ENCODE results near the gene IRX1. TPM values are rescaled to one million over a fixed set of nuclear protein-coding genes. Genes with fewer than 3 reads are reported as not detected.

IRX1 gene
- total RNA-seq, 1 donor from 2014 or later, result 0.16 TPM

DNA sequence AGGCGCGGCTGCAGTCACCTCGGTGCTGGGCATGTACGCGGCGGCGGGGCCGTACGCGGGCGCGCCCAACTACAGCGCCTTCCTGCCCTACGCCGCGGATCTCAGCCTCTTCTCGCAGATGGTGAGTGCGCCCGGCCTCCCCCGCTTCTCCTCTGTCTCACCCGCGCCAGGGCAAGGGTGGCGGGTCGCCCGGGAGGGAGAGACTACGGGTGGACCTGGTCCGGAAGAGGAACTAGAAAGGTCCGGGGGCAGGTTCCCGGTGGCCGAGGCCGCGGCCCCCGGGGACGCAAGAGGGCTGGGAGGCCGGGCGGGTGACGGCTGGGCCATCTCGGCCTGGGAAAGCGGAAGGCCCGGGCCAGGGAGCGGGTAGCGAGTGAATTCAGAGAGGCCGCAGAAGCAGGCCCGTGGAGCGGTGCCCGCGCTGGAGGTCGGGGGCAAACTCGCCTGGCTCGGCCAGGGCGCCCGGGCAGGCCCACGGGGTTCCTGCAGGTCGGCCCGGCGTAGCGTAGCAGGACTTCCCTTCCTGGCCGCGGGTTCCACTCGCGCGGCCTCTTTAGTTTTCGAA lies 711 bp downstream of the IRX1 start:
- H3K4me3 ChIP-seq, result peak overlapping the region; percentile 53
- H3K36me3 ChIP-seq, result no peaks in the 10 kb centered on the region
- H3K27me3 ChIP-seq (ENCODE audit: low read depth), result peaks cover 100% of the 10 kb centered on the region
- peaks cover 47% of the 10 kb centered on the region for H3K4me1 ChIP-seq
- H3K27ac ChIP-seq (replicated peaks), result no peak overlapping the region
- TF ChIP-seq, protein P1, sequence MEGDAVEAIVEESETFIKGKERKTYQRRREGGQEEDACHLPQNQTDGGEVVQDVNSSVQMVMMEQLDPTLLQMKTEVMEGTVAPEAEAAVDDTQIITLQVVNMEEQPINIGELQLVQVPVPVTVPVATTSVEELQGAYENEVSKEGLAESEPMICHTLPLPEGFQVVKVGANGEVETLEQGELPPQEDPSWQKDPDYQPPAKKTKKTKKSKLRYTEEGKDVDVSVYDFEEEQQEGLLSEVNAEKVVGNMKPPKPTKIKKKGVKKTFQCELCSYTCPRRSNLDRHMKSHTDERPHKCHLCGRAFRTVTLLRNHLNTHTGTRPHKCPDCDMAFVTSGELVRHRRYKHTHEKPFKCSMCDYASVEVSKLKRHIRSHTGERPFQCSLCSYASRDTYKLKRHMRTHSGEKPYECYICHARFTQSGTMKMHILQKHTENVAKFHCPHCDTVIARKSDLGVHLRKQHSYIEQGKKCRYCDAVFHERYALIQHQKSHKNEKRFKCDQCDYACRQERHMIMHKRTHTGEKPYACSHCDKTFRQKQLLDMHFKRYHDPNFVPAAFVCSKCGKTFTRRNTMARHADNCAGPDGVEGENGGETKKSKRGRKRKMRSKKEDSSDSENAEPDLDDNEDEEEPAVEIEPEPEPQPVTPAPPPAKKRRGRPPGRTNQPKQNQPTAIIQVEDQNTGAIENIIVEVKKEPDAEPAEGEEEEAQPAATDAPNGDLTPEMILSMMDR (IDR thresholded peaks at IDR 0.05; ENCODE audit: borderline replicate concordance), result no peak
- H3K9me3 ChIP-seq (replicated peaks), result no peaks in the 10 kb centered on the region
- DNase-seq, result no peak
- intact Hi-C loops (cut with micrococcal nuclease), result no loop called here

DNA sequence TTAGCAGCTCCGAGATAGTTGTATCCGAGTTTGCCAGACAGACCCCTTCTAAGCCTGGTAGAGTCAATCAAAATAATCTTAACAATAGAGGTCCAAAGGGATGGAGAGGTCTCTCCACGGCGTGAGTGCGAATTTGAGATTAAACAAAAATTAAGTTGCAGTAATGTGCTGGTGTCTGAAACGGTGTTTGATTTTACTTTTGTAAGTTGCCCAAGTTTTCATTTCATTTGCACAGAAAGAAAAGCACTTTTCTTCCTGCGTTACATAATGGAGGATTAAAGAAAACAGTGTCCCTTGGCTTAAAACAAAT lies 1.2 kb downstream of the IRX1 start:
- H3K27ac ChIP-seq (replicated peaks), result no peak overlapping the region
- H3K36me3 ChIP-seq, result no peaks in the 10 kb centered on the region
- peaks cover 100% of the 10 kb centered on the region for H3K27me3 ChIP-seq (ENCODE audit: low read depth)
- intact Hi-C loops (cut with micrococcal nuclease), result no loop called here
- peaks cover 46% of the 10 kb centered on the region for H3K4me1 ChIP-seq
- peak overlapping the region; percentile 53 for H3K4me3 ChIP-seq
- DNase-seq, result no peak
- no peaks in the 10 kb centered on the region for H3K9me3 ChIP-seq (replicated peaks)
- TF ChIP-seq, protein P1 (IDR thresholded peaks at IDR 0.05; ENCODE audit: borderline replicate concordance), result no peak

GRCh38 chr5:3597167-3598007 lies 1.8 kb downstream of the IRX1 start:
- H3K4me1 ChIP-seq, result peaks cover 52% of the 10 kb centered on the region
- TF ChIP-seq, protein P1 (IDR thresholded peaks at IDR 0.05; ENCODE audit: borderline replicate concordance), result no peak
- no peak for DNase-seq
- H3K27ac ChIP-seq (replicated peaks), result no peak overlapping the region
- peaks cover 100% of the 10 kb centered on the region for H3K27me3 ChIP-seq (ENCODE audit: low read depth)
- intact Hi-C loops (cut with micrococcal nuclease), result no loop called here
- H3K9me3 ChIP-seq (replicated peaks), result no peaks in the 10 kb centered on the region
- no peak overlapping the region for H3K4me3 ChIP-seq
- H3K36me3 ChIP-seq, result no peaks in the 10 kb centered on the region

GRCh38 chr5:3598207-3598606 lies 2.6 kb downstream of the IRX1 start:
- Histone ChIP-seq H3K36me3 (no peaks in the 10 kb centered on the region), H3K27ac (replicated peaks) (no peak overlapping the region), H3K27me3 (ENCODE audit: low read depth) (peaks cover 100% of the 10 kb centered on the region), H3K4me3 (no peak overlapping the region), H3K4me1 (peaks cover 57% of the 10 kb centered on the region), H3K9me3 (replicated peaks) (no peaks in the 10 kb centered on the region)
- intact Hi-C loops (cut with micrococcal nuclease), result no loop called here
- no peak for DNase-seq
- TF ChIP-seq, protein P1 (IDR thresholded peaks at IDR 0.05; ENCODE audit: borderline replicate concordance), result no peak

- Histone ChIP-seq H3K27me3 (ENCODE audit: low read depth) (peaks cover 100% of the 10 kb centered on the region), H3K27ac (replicated peaks) (no peak overlapping the region)
- intact Hi-C loops (cut with micrococcal nuclease), result no loop called here
Observed at GRCh38 chr5:3598769-3599211, 3.2 kb downstream of the IRX1 start.

More at GRCh38 chr5:3598769-3599211, 3.2 kb downstream of the IRX1 start:
- no peaks in the 10 kb centered on the region for H3K9me3 ChIP-seq (replicated peaks)
- DNase-seq, result no peak
- H3K36me3 ChIP-seq, result no peaks in the 10 kb centered on the region
- no peak overlapping the region for H3K4me3 ChIP-seq
- peaks cover 57% of the 10 kb centered on the region for H3K4me1 ChIP-seq
- TF ChIP-seq, protein P1 (IDR thresholded peaks at IDR 0.05; ENCODE audit: borderline replicate concordance), result no peak

Data from left ventricle myocardium inferior (tissue), 1 donor.